Skeletal muscle cell (primary cell): ENCODE measurements around the gene LIAS.
A peak's percentile ranks its signal among the peaks of the same experiment; 100 is the strongest.
"Not testable (repeated sequence)": the region's sequence is repeated elsewhere in the genome, so short reads cannot be mapped to it uniquely, and the experiment has no call there.

Experiments
- DNase-seq: peaks from one replicate; pipeline ENCODE4 v3.0.0-alpha.2; 2010; ENCODE audit warnings: low read depth
- H3K4me3 ChIP-seq: 2 replicates; pipeline ENCODE4 v1.5.1; 2011; ENCODE audit warnings: low read depth, mild to moderate bottlenecking, control low read depth, low read length, moderate library complexity

Gene LIAS

DNA sequence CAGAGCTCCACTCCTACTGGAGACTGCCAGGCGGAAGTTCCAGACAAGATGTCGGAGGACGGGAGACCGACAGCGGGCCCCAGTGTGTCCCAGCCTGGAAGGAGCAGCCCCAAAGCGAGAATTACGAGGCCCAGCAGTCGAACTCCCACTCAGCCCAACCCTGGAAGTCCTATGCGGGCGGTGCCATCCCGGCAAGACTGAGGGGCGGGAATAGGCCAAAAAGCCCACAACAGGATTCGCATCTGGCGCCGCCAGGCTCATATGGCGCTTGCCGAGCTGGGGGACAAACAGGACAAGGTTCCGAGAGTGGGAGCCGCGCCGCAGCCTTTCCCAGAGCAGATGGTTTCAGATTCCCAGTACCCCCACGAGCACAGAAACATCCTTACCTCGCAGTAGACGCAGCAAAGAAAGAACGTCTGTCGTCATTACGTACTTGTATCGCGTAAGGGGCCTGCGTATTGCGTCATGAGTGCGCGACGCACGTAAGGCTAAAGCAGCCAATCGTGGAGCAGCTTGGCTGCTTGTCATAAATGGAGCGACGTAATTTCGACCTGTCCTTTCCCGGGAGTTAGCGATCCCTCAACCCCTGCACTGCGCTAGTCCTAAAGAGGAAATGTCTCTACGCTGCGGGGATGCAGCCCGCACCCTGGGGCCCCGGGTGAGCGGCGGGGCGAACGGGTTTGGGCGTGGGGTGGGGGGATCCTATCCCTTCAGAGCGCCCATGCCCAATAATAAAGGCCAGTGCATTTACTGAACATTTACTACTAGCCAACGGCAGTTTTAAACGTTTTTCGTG, at the start of gene LIAS, which contains the start of gene RPL9:
Gene LIAS (plus strand): TSS at position 552 of the 796 bp plus-strand sequence. CDS start 62 bp downstream, at position 614.
Gene RPL9 (minus strand): TSS at position 418 of the 796 bp plus-strand sequence. CDS start 483 bp downstream, outside the sequence.
- DNase-seq, result peak; percentile 99
- H3K4me3 ChIP-seq, result peak within 1 kb of the TSS; percentile 97

DNA sequence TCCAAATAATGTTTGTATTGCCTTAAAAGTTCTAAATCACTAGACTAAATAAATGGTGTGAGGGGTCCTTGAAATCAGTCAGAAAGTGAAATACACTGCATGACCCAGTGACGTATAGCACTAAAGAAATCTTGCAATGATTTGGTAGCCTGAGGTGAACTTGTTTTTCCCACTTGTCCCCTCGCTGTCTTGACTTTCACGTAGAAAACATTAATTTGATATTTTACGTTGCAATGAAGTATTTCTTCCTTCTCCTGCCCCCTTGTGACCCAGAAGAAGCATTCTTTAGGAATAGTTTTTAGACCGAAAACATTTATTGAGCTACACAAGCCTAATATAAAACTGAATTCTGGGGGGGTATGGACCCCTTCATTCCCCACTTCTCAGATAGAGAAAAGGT, 48.4 kb upstream of the LIAS start:
- H3K4me3 ChIP-seq, result no peak overlapping the region
- no peak for DNase-seq

DNA sequence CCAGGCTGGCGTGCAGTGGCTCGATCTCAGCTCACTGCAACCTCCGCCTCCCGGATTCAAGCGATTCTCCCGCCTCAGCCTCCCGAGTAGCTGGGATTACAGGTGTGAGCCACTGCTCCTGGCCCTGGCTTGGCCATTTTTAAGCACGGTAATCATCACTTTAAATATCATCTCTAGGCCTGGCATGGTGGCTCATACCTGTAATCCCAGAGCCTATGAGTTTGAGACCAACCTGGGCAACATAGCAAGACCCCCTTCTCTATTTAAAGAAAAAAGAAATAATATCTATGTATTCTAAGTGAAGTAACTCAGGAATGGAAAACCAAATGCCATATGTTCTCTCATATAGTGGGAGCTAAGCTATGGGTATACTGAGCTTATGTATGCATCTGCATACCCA, 47.3 kb upstream of the LIAS start:
- not testable (repeated sequence) for DNase-seq, H3K4me3 ChIP-seq

DNA sequence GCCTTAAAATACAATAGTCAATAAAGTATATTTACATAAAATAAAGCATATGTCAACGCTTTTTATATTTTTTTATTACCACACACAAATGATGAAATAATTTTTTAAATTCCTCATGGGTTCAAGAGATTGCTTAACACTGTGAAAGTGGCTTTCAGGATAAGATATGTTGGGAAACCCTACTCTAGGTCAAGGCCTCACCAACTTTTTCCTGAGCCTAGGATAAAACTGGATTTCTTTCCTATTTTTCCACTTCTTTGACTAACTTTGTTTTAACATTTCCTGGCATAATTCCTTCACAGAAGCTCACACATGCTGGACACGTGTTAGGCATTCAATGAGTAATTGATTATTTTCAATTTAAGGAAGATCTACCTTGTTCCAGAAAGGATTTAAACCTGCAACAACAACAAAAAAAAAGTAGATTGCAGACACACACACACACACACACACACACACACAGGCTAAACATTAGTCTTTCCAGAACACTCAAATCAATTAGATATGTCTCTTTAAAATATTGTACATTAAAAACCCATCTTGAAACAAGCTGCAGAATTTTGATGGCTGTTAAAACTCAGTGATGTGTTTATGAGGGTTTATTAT, 43.1 kb upstream of the LIAS start:
- H3K4me3 ChIP-seq, result no peak overlapping the region
- DNase-seq, result no peak

DNA sequence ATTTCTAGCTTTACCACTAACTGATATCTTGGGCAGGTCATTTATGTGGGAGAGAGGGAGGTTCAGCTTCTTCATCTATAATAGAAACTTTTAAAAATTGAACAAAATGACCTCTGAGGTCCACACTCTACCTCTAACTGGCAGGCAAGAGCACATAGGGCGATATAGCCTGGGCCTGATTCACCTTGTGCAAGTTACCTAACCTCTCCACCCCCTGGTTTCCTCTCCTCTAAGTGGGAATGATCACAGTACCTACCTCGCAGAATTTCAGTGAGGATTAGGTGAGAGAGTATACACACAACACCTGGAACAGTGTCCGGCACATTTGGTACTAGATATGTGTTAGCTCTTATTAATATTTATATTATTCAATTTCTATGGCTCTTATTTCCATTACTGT, 36.6 kb upstream of the LIAS start:
- no peak overlapping the region for H3K4me3 ChIP-seq
- DNase-seq, result no peak

DNA sequence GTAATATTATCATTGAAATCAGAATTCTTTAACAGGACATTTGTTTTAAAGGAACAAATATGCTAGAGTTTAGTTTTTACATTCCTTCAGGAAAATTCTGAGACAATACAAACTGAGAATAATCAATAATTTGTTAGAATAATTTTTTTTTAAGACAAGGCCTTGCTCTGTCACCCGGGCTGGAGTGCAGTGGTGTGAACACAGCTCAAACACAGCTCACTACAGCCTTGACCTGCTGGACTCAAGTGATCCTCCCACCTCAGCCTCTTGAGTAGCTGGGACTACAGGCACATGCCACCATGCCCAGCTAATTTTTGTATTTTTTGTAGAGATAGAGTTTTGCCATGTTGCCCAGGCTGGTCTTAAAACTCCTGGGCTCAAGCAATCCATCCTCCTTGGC, 33.6 kb upstream of the LIAS start:
- not testable (repeated sequence) for DNase-seq, H3K4me3 ChIP-seq

DNA sequence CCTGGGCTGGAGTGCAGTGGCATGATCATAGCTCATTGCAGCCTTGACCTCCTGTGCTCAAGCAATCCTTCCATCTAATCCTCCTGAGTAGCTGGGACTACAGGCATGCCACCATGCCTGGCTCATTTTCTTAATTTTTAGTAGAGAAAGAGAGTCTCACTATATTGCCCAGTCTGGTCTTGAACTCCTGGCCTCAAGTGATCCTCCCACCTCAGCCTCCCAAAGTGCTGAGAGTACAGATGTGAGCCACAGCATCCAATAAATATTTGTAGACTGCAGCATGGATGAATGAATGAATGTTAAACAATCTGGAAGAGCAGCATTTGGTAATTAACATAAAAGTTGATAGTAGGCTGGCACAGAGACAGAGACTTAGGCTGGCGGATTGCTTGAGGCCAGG, 32.1 kb upstream of the LIAS start:
- no peak overlapping the region for H3K4me3 ChIP-seq
- DNase-seq, result no peak

DNA sequence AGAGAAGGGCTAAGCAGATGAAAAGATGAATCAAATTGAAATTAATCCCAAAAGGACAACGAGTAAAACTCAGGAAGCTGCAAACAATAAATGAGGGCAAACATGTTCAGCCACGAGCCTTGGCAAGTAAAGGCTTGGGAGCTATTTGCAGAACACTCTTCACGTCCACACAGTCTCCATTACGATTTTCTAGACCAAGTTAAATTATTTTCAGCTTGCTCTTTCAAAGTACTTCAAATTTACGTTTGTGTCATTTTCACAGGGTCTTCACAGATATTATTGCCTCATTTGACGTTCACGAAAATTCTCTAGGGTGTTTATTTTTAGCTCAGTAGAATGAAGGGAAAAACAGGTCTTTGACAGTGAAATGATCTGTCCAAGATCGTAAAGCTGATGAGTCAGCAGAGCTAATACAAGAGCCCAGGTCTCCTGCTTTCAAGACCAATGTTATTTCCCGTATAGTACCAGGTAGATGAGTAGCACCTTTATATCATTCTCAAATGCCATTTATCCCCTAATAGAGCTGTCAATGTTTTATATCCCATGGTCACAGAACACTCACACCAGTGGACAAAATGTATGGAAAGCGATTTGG, 31.2 kb upstream of the LIAS start:
- DNase-seq, result peak; percentile 24
- no peak overlapping the region for H3K4me3 ChIP-seq

DNA sequence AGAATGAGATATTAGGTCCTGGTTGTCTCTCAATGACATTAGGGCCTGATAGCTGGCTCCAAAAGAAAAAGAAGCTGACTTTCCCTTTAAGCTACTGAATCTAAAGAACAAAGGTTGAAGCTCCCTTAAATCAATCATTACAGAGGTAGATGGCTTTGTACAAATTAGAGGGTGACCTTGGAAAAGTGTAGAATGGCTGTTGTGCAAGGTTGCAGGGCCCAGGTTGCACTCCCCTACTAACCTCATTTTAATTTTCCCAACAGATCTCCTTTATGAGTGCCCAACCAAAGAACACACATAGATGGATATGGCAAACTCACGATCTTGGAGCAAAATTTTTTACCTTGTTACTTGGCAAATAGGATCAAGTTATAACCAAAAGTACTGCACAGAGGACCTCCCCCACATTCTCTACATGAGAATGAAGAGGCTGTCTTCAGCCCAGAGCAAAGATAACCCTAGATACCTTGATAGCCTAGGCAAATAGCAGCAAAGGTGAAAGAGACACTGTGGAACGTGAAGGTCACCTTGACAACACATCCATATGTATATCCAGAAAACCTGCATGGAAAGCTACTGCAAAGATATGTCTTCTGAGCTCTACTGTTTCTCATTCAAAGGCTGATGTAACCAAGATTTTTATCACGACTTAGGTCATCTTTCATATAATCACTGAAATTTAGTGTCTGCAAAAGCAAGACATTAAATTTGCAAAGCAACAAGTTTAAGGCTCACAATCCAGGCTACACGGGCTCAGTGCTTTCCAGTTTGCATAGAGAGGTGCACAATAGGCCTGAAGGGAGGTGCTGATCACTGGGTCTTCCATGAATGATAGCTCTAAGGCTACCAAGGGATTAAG, 29.2 kb upstream of the LIAS start:
- H3K4me3 ChIP-seq, result no peak overlapping the region
- no peak for DNase-seq

DNA sequence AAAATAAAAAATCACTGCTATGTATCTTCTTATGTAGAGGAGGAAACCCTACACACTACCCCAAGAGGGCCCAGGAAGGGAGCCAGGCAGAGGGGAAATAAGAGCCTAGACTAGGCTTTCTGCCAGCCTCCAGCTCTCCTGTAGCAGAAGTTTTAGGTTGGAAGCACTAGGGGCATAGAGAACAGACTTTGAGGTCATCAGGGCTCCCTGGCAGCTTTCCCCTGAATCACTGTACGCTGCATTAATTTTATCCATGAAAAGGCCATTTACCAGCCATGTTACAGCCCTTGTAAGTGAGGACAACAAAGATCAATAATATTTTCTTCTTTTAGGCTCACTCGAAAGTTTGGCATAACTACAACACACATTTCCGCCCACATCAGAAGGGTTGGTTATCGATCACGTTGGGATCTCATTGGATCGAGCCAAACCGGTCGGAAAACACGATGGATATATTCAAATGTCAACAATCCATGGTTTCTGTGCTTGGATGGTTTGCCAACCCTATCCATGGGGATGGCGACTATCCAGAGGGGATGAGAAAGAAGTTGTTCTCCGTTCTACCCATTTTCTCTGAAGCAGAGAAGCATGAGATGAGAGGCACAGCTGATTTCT, 24.9 kb upstream of the LIAS start:
- H3K4me3 ChIP-seq, result no peak overlapping the region
- DNase-seq, result no peak

DNA sequence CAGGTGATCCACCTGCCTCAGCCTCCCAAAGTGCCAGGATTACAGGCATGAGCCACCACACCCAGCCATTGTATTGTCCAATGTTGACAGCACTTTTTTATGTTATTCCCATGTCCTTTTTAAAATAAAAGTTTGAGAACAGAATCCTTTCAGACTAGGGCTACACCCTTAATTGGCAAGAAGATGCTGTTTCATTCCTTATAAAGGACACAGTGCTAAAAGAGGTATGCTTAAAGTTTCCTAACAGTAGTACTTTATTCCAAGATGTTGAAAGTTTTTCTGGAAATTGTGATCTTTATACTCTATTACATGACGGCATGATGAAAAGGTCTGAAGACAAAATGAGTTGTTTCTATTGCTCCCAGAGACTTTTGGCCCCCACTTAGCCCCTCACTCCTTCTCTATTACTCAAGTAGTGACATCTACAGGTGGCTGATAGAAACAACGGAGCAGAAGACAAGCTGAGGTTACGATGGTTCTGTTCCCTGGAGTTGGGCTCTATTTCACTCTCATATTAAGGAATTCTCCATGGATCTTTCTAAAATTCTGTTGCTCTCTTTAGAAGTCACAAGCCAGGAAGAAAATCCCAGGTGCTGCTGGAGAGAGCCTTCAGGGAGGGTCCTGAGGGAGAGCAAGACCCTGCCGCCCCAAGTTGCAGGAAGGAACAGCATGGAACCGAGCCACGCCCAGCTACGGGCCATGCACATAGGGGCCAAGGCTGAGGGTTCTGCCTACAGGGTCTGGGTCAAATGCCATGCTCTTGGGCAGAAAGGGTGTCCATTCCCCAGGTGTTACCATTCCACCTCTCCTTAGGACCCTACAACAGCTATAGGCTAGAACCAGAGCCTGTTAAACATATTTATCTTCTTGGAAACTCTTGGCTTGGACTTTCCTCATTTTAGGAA, 22.9 kb upstream of the LIAS start:
- no peak for DNase-seq
- H3K4me3 ChIP-seq, result no peak overlapping the region

DNA sequence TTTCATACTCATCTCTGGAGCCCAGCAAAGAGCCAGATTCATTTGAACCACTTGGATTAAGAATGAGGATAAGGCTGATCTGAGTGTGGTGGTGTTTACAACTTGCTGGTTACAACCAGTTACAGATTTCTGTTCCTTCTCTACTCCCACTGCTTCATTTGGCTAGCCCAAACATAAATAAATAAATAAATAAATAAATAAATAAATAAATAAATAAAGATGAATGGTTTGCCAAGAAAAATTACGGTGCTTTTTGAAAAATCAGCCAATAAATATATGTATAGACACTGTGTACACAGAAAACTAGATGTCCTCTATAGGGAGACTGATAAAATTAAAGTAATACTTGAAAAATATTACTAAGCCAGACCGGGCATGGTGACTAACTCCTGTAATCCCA, 17.3 kb upstream of the LIAS start:
- H3K4me3 ChIP-seq, result no peak overlapping the region
- no peak for DNase-seq

DNA sequence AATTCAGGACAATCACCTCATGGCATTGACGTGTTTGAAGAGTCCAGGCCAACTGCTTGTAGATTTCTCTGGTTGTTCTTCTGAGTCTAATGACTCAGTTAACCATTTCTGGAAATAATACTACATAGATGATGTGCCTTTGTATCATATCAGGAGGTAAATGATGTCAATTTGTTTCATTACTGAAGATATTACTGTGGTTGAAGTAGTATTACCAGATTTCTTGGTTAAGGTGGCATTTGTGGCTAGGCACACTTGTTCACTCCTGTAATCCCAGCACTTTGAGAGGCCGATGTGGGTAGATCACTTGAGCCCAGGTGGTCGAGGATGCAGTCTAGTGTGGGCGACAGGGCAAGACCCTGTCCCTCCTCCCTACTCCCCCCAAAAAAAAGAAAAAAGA, 15.9 kb upstream of the LIAS start:
- no peak overlapping the region for H3K4me3 ChIP-seq
- DNase-seq, result no peak

DNA sequence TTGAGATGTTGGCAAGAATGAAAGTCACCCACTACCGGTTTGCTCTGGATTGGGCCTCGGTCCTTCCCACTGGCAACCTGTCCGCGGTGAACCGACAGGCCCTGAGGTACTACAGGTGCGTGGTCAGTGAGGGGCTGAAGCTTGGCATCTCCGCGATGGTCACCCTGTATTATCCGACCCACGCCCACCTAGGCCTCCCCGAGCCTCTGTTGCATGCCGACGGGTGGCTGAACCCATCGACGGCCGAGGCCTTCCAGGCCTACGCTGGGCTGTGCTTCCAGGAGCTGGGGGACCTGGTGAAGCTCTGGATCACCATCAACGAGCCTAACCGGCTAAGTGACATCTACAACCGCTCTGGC, 12.4 kb upstream of the LIAS start:
- no peak for DNase-seq
- no peak overlapping the region for H3K4me3 ChIP-seq

DNA sequence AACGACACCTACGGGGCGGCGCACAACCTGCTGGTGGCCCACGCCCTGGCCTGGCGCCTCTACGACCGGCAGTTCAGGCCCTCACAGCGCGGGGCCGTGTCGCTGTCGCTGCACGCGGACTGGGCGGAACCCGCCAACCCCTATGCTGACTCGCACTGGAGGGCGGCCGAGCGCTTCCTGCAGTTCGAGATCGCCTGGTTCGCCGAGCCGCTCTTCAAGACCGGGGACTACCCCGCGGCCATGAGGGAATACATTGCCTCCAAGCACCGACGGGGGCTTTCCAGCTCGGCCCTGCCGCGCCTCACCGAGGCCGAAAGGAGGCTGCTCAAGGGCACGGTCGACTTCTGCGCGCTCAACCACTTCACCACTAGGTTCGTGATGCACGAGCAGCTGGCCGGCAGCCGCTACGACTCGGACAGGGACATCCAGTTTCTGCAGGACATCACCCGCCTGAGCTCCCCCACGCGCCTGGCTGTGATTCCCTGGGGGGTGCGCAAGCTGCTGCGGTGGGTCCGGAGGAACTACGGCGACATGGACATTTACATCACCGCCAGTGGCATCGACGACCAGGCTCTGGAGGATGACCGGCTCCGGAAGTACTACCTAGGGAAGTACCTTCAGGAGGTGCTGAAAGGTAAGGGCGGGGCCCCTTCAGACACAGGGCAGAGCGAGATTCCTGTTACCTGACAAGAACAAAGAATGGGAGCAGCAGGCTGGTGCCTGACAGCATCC, 11.8 kb upstream of the LIAS start:
- DNase-seq, result no peak
- H3K4me3 ChIP-seq, result peak overlapping the region; percentile 30

DNA sequence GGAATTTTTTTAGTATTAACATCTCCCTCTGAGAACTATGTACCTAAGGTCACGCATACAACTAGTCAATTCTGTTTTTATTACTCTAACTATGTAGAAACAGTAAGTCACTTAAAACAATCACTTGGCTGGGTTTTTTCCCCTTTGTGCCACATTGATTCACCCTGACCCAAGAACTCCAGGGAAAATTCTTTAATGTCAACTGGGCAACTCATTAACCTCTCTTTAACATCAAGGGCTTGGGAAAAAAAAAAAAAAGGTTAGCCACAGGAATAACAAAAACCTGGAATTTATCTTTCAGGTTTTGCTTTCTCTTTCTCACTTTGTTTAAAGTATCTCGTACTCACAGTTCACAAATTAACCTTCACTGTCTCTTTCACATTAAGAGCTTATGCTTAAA, 8.2 kb upstream of the LIAS start:
- DNase-seq, result no peak
- H3K4me3 ChIP-seq, result no peak overlapping the region

DNA sequence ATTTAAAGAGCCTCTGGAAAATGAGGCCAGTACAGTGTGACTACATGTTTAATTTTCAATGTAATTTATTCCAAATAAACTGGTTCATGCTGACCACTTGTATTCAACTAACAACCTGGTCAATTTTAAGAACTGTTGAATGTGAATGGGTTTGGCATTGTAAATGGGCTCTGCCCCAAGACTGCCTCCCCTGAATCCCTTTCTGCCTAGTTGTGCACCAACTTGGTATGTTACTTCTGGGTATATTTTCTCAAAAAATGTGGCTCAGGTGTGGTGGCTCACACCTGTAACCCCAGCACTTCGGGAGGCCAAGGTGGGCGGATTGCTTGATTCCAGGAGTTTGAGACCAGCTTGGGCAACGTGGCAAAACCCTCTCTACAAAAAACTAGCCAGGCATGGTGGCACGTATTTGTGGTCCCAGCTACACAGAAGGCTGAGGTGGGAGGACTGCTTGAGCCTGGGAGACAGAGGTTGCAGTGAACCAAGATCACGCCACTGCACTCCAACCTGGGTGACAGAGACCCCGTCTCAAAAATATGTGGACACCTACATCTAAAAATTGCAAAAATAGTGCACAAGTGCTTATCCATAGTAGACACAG, 7.3 kb upstream of the LIAS start:
- DNase-seq, result no peak
- no peak overlapping the region for H3K4me3 ChIP-seq
